A673 (cell line): ENCODE data around the gene DIP2B. TPM values are rescaled to one million over a fixed set of nuclear protein-coding genes. Genes with fewer than 3 reads are reported as not detected.

Experiments
- BruUV-seq: library from RNA; stranded (reverse); fragments of 400-500 nt; replicated peaks from 2 replicates; lab custom pipeline; 2021; lab: Mats Ljungman, UMichigan
- CTCF ChIA-PET: fragments of 300-600 bp; sonication (Branson Sonifier 250); formaldehyde crosslinking; loops from one replicate; lab custom pipeline; 2022; ENCODE audit warnings: antibody characterized with exemption; lab: Charles Lee
- POLR2A ChIA-PET: fragments of 300-600 bp; sonication (Branson Sonifier 250); formaldehyde crosslinking; loops from one replicate; lab custom pipeline; 2022; ENCODE audit warnings: antibody characterized with exemption; ENCODE audit not compliant: low non-redundant PET; lab: Charles Lee
- DNase-seq: peaks from one replicate; pipeline ENCODE4 v3.0.0-alpha.2; 2015; ENCODE audit warnings: low spot score
- H3K27ac ChIP-seq: fragments of 200-600 bp; sonication (generic); 2 replicates; pipeline ENCODE4 v1.5.1; 2016; ENCODE audit warnings: mixed run types, low read depth, mild to moderate bottlenecking, mixed read lengths, antibody characterized with exemption, low read length; ENCODE audit not compliant: poor library complexity, severe bottlenecking
- H3K27me3 ChIP-seq: fragments of 200-600 bp; sonication (generic); replicated peaks from 2 replicates; pipeline ENCODE4 v1.6.1; 2017; ENCODE audit warnings: mixed run types, low read depth, mild to moderate bottlenecking, mixed read lengths, antibody characterized with exemption, low read length; ENCODE audit not compliant: insufficient read depth, poor library complexity
- H3K36me3 ChIP-seq: fragments of 200-600 bp; sonication (generic); 2 replicates; pipeline ENCODE4 v1.6.1; 2016; ENCODE audit warnings: mixed run types, mild to moderate bottlenecking, mixed read lengths, antibody characterized with exemption, low read length; ENCODE audit not compliant: insufficient read depth, poor library complexity, severe bottlenecking
- H3K4me1 ChIP-seq: fragments of 200-600 bp; sonication (generic); 2 replicates; pipeline ENCODE4 v1.6.1; 2017; ENCODE audit warnings: mixed run types, mild to moderate bottlenecking, mixed read lengths, antibody characterized with exemption, low read length; ENCODE audit not compliant: insufficient read depth, poor library complexity, severe bottlenecking
- H3K4me3 ChIP-seq: fragments of 200-600 bp; sonication (generic); 2 replicates; pipeline ENCODE4 v1.5.1; 2016; ENCODE audit warnings: low read depth, mixed run types, mild to moderate bottlenecking, mixed read lengths, low read length; ENCODE audit not compliant: poor library complexity, severe bottlenecking
- H3K9me3 ChIP-seq: fragments of 200-600 bp; sonication (generic); 2 replicates; pipeline ENCODE4 v1.6.1; 2016; ENCODE audit warnings: mixed run types, low read depth, mild to moderate bottlenecking, mixed read lengths, antibody characterized with exemption, low read length; ENCODE audit not compliant: poor library complexity, severe bottlenecking
- EZH2 ChIP-seq: fragments of 200-600 bp; sonication (generic); IDR thresholded peaks from 2 replicates; pipeline ENCODE4 v1.6.1; 2017; ENCODE audit warnings: borderline replicate concordance, low read depth, mild to moderate bottlenecking, mixed read lengths, antibody characterized with exemption, low read length; ENCODE audit not compliant: poor library complexity, severe bottlenecking
- intact Hi-C: fragments of 100-400 bp; cut with micrococcal nuclease; formaldehyde crosslinking; loops from one replicate; pipeline ENCODE4 v1.10.0; 2022; ENCODE audit not compliant: unreplicated experiment
- total RNA-seq: library from RNA; stranded (reverse); gene quantifications from 2 replicates; pipeline ENCODE4 v1.2.3, GENCODE V29; 2021
- TF ChIP-seq, protein P1 (sequence below): fragments of 300-800, 200-600 bp; sonication (generic); conservative IDR thresholded peaks from 2 replicates; pipeline ENCODE4 v1.5.1; 2017; ENCODE audit warnings: low read depth, mild to moderate bottlenecking, antibody characterized with exemption, low read length, moderate library complexity, mixed read lengths

The DIP2B gene
- total RNA-seq, 1 experiment from 2014 or later = 40.5 TPM

DNA sequence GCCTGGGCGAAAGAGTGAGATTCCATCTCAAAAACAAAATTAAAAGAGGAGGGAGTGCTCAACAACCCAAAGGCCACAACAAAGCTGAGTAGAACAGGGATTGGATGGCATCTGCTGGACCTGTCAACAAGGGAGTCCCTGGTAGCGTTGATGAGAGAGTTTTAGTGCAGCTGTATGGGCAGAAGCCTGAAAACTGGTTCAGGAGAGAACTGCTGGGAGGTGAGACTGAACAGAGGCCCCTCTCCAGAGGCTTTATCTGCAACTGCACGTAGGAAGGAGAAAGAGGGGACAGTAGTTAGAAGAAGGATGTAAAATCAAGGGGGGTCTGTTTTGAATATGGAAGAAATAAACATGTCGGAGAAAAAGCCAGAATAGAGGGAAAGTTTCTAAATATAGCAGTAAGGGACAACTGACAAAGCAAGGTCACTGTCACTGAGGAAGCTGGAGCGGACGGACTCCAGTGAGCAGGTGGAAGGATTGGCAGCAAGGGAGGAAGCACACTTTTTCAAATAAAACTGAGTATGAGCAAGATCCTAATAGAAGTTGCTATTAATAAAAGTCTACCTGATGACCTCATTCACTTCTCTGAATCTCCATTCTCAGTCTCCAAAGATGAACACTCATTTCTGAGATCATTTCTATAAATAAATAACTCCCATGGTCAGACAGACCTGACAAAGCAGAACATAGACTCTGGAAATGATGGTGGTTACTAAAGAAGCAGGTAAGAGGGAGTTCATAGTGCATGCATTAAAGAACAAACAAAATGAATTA, 247.3 kb downstream of the DIP2B start:
- TF ChIP-seq, protein P1, sequence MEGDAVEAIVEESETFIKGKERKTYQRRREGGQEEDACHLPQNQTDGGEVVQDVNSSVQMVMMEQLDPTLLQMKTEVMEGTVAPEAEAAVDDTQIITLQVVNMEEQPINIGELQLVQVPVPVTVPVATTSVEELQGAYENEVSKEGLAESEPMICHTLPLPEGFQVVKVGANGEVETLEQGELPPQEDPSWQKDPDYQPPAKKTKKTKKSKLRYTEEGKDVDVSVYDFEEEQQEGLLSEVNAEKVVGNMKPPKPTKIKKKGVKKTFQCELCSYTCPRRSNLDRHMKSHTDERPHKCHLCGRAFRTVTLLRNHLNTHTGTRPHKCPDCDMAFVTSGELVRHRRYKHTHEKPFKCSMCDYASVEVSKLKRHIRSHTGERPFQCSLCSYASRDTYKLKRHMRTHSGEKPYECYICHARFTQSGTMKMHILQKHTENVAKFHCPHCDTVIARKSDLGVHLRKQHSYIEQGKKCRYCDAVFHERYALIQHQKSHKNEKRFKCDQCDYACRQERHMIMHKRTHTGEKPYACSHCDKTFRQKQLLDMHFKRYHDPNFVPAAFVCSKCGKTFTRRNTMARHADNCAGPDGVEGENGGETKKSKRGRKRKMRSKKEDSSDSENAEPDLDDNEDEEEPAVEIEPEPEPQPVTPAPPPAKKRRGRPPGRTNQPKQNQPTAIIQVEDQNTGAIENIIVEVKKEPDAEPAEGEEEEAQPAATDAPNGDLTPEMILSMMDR = no peak
- TF ChIP-seq EZH2 = no peak
- no peaks in the 10 kb centered on the region for H3K4me1 ChIP-seq
- ChIA-PET CTCF (no interaction called here), POLR2A (no interaction called here)
- H3K9me3 ChIP-seq = no peaks in the 10 kb centered on the region
- BruUV-seq = no TSS peak
- DNase-seq = no peak
- H3K4me3 ChIP-seq = no peak overlapping the region
- no peak overlapping the region for H3K27ac ChIP-seq
- intact Hi-C loops = no loop called here
- H3K36me3 ChIP-seq = peaks cover 6% of the 10 kb centered on the region
- H3K27me3 ChIP-seq = no peaks in the 10 kb centered on the region

GRCh38 chr12:50753232-50753769, 248.5 kb downstream of the DIP2B start:
- no peak overlapping the region for H3K27ac ChIP-seq
- H3K27me3 ChIP-seq = no peaks in the 10 kb centered on the region
- TF ChIP-seq, protein P1 = no peak
- TF ChIP-seq EZH2 = no peak
- H3K36me3 ChIP-seq = no peaks in the 10 kb centered on the region
- intact Hi-C loops = no loop called here
- ChIA-PET CTCF (no interaction called here), POLR2A (no interaction called here)
- no peaks in the 10 kb centered on the region for H3K9me3 ChIP-seq
- no peak overlapping the region for H3K4me3 ChIP-seq
- H3K4me1 ChIP-seq = no peaks in the 10 kb centered on the region
- no peak for DNase-seq
- no TSS peak for BruUV-seq

DNA sequence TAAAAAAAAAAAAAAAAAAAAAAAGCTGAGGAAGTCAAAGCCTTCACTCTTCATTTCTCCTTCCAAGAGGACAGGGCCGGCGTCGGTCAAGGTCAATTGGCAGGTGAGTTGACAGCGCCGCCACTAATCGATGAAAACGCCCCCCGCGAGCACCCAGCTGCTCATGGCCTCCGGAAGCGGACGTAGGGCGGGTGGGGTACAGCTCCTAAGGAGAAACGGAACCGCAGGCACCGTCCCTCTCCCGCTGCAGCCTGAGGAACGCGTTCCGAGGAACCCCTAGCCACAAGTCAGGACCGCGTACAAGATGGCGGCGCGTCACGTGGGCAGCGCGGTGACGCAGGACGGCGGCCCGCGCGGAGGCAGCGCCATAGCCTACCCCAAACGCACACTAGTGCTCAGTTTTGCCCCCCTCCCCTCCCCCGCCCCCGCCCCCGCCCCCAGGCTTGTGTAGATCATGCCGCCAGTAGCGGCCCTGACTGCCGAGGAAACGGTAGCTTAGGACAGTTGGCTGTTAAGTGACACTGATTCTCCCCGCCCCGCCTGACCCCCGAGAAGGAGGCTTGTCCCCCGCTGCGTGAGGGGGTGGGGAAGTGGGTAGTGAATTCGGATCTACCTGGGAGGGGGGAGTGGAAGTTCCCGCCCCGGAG, 259.0 kb downstream of the DIP2B start, which contains the start of gene ATF1:
ATF1 (plus strand) TSS at position 463 of the 647 bp plus-strand sequence. CDS start 16,045 bp downstream, outside the sequence.
- peaks cover 19% of the 10 kb centered on the region for H3K4me1 ChIP-seq
- no TSS peak for BruUV-seq
- CTCF ChIA-PET = interaction anchor here (0.6 to 0.7 kb wide), 2 partner anchors 410 to 542 kb away, joined by 3 to 9 read pairs; no protein-coding TSS in a partner anchor

More for the DNA sequence above, 259.0 kb downstream of the DIP2B start, which contains the start of gene ATF1:
- Histone ChIP-seq H3K9me3 (no peaks in the 10 kb centered on the region), H3K4me3 (peak within 1 kb of the TSS; percentile 83), H3K27me3 (no peaks in the 10 kb centered on the region), H3K27ac (peak within 1 kb of the TSS; percentile 99), H3K36me3 (no peaks in the 10 kb centered on the region)
- POLR2A ChIA-PET = interaction anchor here (0.6 kb wide), 3 partner anchors 63 to 603 kb away, joined by 4 to 27 read pairs (median 6); no protein-coding TSS in a partner anchor
- intact Hi-C loops = no loop called here
- DNase-seq = peak; percentile 96
- TF ChIP-seq EZH2 = no peak
- TF ChIP-seq, protein P1 = no peak
